Measurements from ENCODE around the gene TBC1D2. TPM values are rescaled to one million over a fixed set of nuclear protein-coding genes. Genes with fewer than 3 reads are reported as not detected.

TBC1D2 gene
- total RNA-seq, 1 donor from 2014 or later = 2.3 TPM

DNA sequence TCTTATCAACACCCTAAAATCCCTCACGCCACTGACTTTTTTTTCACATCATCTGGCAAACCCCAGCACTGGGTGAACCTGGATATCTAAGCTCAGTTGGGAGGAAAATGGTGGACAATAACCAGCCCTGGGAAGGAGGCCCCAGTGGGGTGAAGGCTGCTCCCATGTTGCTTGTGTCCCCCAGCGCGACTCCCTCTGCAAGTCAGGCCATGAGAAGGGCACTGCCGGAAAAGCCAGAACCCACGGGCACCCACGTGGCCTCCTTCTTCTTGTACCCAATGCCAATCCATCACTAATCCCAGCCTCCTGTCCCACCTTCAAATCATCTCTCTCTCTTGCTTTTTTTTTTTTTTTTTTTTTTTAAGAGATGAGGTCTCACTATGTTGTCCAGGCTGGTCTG, 74.5 kb downstream of the TBC1D2 start:
- Mint-ChIP-seq H3K27me3 (ENCODE audit: unreplicated experiment) (peaks cover 5% of the 10 kb centered on the region), H3K27ac (ENCODE audit: unreplicated experiment) (no peak overlapping the region), H3K36me3 (ENCODE audit: low read depth, unreplicated experiment) (no peaks in the 10 kb centered on the region), H3K4me1 (ENCODE audit: unreplicated experiment) (peaks cover 8% of the 10 kb centered on the region), H3K9me3 (ENCODE audit: unreplicated experiment) (no peaks in the 10 kb centered on the region), H3K4me3 (ENCODE audit: unreplicated experiment) (no peak overlapping the region)
- TF ChIP-seq CTCF (IDR thresholded peaks at IDR 0.05; ENCODE audit: unreplicated experiment) = no peak
- DNase-seq (ENCODE audit: low spot score) = no peak

GRCh38 chr9:98178874-98179850, 76.3 kb downstream of the TBC1D2 start:
- H3K4me1 Mint-ChIP-seq (ENCODE audit: unreplicated experiment) = peaks cover 11% of the 10 kb centered on the region
- H3K9me3 Mint-ChIP-seq (ENCODE audit: unreplicated experiment) = no peaks in the 10 kb centered on the region
- peaks cover 5% of the 10 kb centered on the region for H3K27me3 Mint-ChIP-seq (ENCODE audit: unreplicated experiment)
- DNase-seq (ENCODE audit: low spot score) = no peak
- no peak overlapping the region for H3K4me3 Mint-ChIP-seq (ENCODE audit: unreplicated experiment)
- H3K27ac Mint-ChIP-seq (ENCODE audit: unreplicated experiment) = no peak overlapping the region
- no peaks in the 10 kb centered on the region for H3K36me3 Mint-ChIP-seq (ENCODE audit: low read depth, unreplicated experiment)
- TF ChIP-seq CTCF (IDR thresholded peaks at IDR 0.05; ENCODE audit: unreplicated experiment) = no peak

- no peaks in the 10 kb centered on the region for H3K9me3 Mint-ChIP-seq (ENCODE audit: unreplicated experiment)
- H3K27me3 Mint-ChIP-seq (ENCODE audit: unreplicated experiment) = peaks cover 11% of the 10 kb centered on the region
- DNase-seq (ENCODE audit: low spot score) = no peak
- H3K36me3 Mint-ChIP-seq (ENCODE audit: low read depth, unreplicated experiment) = no peaks in the 10 kb centered on the region
- H3K4me3 Mint-ChIP-seq (ENCODE audit: unreplicated experiment) = peak overlapping the region; percentile 14
- H3K4me1 Mint-ChIP-seq (ENCODE audit: unreplicated experiment) = peaks cover 20% of the 10 kb centered on the region
- H3K27ac Mint-ChIP-seq (ENCODE audit: unreplicated experiment) = no peak overlapping the region
- no peak for TF ChIP-seq CTCF (IDR thresholded peaks at IDR 0.05; ENCODE audit: unreplicated experiment)
These were observed 78.8 kb downstream of the TBC1D2 start for GRCh38 chr9:98176391-98177259.

DNA sequence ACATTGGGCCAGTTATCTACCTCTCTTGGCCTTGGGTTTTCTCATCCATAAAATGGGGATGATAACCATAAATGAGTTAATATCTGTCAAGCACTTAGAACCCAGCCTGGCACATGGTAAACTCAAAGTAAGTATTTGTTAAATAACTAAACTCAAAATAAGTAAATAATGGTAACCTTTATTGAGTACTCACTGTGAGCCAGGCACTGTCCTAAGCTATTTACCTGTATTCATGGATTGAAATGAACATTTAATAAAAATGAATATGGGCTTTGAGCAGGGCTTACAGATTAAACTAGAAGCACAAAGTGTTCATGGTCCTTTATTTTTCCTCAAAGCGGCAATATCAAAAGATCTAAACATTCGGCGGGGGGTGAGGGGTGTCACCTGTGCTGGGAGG, 79.7 kb downstream of the TBC1D2 start:
- no peak for TF ChIP-seq CTCF (IDR thresholded peaks at IDR 0.05; ENCODE audit: unreplicated experiment)
- Mint-ChIP-seq H3K36me3 (ENCODE audit: low read depth, unreplicated experiment) (no peaks in the 10 kb centered on the region), H3K4me3 (ENCODE audit: unreplicated experiment) (no peak overlapping the region), H3K4me1 (ENCODE audit: unreplicated experiment) (peaks cover 22% of the 10 kb centered on the region), H3K27ac (ENCODE audit: unreplicated experiment) (no peak overlapping the region), H3K9me3 (ENCODE audit: unreplicated experiment) (no peaks in the 10 kb centered on the region), H3K27me3 (ENCODE audit: unreplicated experiment) (peaks cover 9% of the 10 kb centered on the region)
- DNase-seq (ENCODE audit: low spot score) = no peak
